ENCODE data around the gene NUP37.

- TF ChIP-seq YY1 (IDR thresholded peaks at IDR 0.05; ENCODE audit: insufficient read depth, insufficient read length), result no peak
- TF ChIP-seq ZNF274 (IDR thresholded peaks at IDR 0.05; ENCODE audit: low read depth, low read length), result no peak
- no peak for TF ChIP-seq SUZ12 (IDR thresholded peaks at IDR 0.05; ENCODE audit: extremely low read depth, insufficient read depth, insufficient read length)
Observed at GRCh38 chr12:102064476-102064875, 55.4 kb downstream of the NUP37 start.

Measured in NT2/D1 (cell line).